ENCODE measurements around the gene FBXO42. TPM values are rescaled to one million over a fixed set of nuclear protein-coding genes. Genes with fewer than 3 reads are reported as not detected.

The FBXO42 gene
- total and polyA plus RNA-seq, 4 donors: 22.8 to 29.2 (median 27.5) TPM

DNA sequence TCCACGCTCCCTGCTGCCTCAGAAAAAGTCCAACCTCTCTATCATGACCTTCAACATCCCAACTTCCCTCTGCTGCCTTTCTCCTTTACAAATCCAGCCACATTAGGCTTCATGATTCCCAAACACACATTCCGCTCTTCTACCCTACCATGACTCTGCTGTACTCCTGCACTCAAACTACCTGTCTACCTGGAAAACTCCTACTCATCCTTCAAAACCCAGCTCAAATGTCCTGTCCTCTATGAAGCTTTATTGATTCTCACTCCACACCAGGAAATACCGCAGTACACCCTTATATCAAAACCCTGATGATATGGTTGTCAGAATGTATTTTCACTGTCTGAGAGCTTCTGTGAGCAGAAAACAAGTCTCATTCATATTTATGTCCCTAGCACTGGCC is 148.7 kb downstream of the FBXO42 start:
- no peaks in the 10 kb centered on the region for H3K9me3 ChIP-seq (ENCODE audit: control insufficient read depth, insufficient read depth, low read length)
- H3K27ac ChIP-seq (ENCODE audit: low read depth, low read length): no peak overlapping the region
- WGBS (ENCODE audit: insufficient coverage): 50% methylated on average over 2 of the region's 3 CpGs
- H3K4me1 ChIP-seq (ENCODE audit: control insufficient read depth, insufficient read depth, low read length): peaks cover 25% of the 10 kb centered on the region
- peaks cover 5% of the 10 kb centered on the region for H3K36me3 ChIP-seq (ENCODE audit: control insufficient read depth, insufficient read depth, low read length)
- H3K4me3 ChIP-seq (ENCODE audit: low read depth, low read length): no peak overlapping the region
- no peaks in the 10 kb centered on the region for H3K27me3 ChIP-seq (ENCODE audit: control insufficient read depth, insufficient read depth, low read length)
- DNase-seq (ENCODE audit: low read depth in 4 of 6, low spot score in 6 of 6): no peak

DNA sequence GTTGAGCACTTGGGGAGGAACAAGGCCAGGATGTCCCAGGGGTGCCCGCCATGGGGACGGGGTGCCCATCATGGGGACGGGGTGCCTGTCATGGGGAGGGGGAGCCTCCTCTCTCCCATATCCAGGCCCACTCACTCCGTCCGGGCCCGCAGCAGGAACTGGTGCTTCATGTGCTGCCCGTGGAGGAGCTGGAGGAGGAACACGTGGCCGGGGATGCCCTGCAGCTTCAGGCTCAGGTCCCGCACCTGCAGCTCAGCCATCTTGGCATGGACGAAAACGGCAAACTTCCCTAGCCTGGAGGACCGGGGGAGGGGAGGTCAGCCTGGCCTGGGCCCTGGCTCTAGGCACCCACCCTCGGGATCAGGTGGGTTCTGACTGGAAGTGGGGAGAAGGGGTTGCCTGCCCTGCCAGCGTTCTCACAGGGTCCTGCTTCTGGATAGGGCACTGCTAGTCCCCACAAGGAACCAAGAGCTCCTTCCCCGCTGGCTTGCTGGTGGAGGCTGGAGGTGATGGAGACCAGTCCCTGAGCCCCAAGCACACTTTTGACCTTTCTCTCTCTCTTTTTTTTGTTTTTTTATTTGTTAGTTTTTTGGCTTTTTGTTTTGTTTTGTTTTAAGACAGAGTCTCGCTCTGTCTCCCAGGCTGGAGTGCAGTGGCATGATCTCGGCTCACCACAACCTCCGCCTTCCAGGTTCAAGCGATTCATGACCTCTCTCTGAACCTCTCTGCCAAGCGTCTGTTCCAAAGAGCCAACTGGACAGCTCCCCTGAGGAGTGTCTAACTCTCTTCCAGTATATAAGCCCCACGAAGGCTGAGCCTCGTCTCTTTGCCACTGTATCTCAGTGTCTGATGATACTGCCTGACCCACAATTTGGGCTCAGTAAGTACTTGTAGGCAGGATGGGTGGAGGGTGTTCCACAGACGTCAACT is 149.7 kb downstream of the FBXO42 start:
- DNase-seq (ENCODE audit: low read depth in 4 of 6, low spot score in 6 of 6): no peak
- no peaks in the 10 kb centered on the region for H3K27me3 ChIP-seq (ENCODE audit: control insufficient read depth, insufficient read depth, low read length)
- no peaks in the 10 kb centered on the region for H3K9me3 ChIP-seq (ENCODE audit: control insufficient read depth, insufficient read depth, low read length)
- WGBS (ENCODE audit: insufficient coverage): 91% methylated on average over 16 of the region's 24 CpGs
- no peak overlapping the region for H3K27ac ChIP-seq (ENCODE audit: low read depth, low read length)
- H3K4me1 ChIP-seq (ENCODE audit: control insufficient read depth, insufficient read depth, low read length): peaks cover 15% of the 10 kb centered on the region
- peaks cover 5% of the 10 kb centered on the region for H3K36me3 ChIP-seq (ENCODE audit: control insufficient read depth, insufficient read depth, low read length)
- H3K4me3 ChIP-seq (ENCODE audit: low read depth, low read length): no peak overlapping the region

- WGBS (ENCODE audit: insufficient coverage): 71% methylated on average over 4 of the region's 4 CpGs
- peaks cover 5% of the 10 kb centered on the region for H3K36me3 ChIP-seq (ENCODE audit: control insufficient read depth, insufficient read depth, low read length)
- no peak overlapping the region for H3K27ac ChIP-seq (ENCODE audit: low read depth, low read length)
These were observed 152.6 kb downstream of the FBXO42 start for GRCh38 chr1:16199700-16200099.

GRCh38 chr1:16199157-16199501 is 153.2 kb downstream of the FBXO42 start:
- Histone ChIP-seq H3K27me3 (ENCODE audit: control insufficient read depth, insufficient read depth, low read length) (no peaks in the 10 kb centered on the region), H3K9me3 (ENCODE audit: control insufficient read depth, insufficient read depth, low read length) (peaks cover 1% of the 10 kb centered on the region), H3K4me3 (ENCODE audit: low read depth, low read length) (no peak overlapping the region), H3K36me3 (ENCODE audit: control insufficient read depth, insufficient read depth, low read length) (peaks cover 5% of the 10 kb centered on the region), H3K27ac (ENCODE audit: low read depth, low read length) (no peak overlapping the region), H3K4me1 (ENCODE audit: control insufficient read depth, insufficient read depth, low read length) (no peaks in the 10 kb centered on the region)
- DNase-seq (ENCODE audit: low read depth in 4 of 6, low spot score in 6 of 6): no peak
- 91% methylated on average over 1 of the region's 1 CpG for WGBS (ENCODE audit: insufficient coverage)

More at GRCh38 chr1:16199700-16200099, 152.6 kb downstream of the FBXO42 start:
- no peak for DNase-seq (ENCODE audit: low read depth in 4 of 6, low spot score in 6 of 6)
- Histone ChIP-seq H3K4me3 (ENCODE audit: low read depth, low read length) (no peak overlapping the region), H3K9me3 (ENCODE audit: control insufficient read depth, insufficient read depth, low read length) (peaks cover 1% of the 10 kb centered on the region), H3K4me1 (ENCODE audit: control insufficient read depth, insufficient read depth, low read length) (no peaks in the 10 kb centered on the region), H3K27me3 (ENCODE audit: control insufficient read depth, insufficient read depth, low read length) (no peaks in the 10 kb centered on the region)

DNA sequence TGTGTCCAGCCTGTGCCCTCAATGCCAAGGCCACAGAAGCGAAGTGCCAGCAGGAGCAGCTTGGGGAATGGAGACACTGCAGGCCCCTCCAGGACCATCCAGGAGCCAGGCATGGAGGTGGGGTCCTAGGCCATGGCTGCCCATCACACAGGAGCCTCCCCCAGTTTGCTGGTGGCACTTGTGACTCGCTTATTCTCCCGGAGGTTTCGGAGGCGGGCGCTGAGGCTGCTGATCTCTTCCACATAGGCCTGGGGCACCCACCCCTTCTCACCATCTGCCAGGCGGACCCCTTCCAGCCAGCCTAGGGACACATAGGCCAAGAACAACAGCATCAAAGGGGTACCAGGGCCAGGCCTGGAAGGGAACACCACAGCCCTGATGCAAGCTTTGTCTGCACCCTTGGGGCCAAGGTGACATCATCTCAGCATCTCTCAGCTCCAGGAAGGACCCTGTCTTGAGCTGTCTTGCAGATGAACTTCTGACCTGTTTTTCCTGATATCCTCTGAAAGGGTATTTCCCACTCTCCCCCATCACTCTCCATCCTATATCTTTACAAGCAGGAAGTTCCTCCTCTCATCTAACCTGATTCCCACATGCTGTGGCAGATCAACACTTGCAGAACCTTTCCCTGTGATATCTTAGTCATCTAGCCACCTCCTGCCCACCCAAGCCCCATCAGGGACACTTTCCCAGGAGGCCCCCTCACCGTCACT is 153.7 kb downstream of the FBXO42 start:
- Histone ChIP-seq H3K27ac (ENCODE audit: low read depth, low read length) (no peak overlapping the region), H3K4me3 (ENCODE audit: low read depth, low read length) (no peak overlapping the region), H3K27me3 (ENCODE audit: control insufficient read depth, insufficient read depth, low read length) (no peaks in the 10 kb centered on the region), H3K9me3 (ENCODE audit: control insufficient read depth, insufficient read depth, low read length) (peaks cover 1% of the 10 kb centered on the region), H3K4me1 (ENCODE audit: control insufficient read depth, insufficient read depth, low read length) (no peaks in the 10 kb centered on the region), H3K36me3 (ENCODE audit: control insufficient read depth, insufficient read depth, low read length) (peaks cover 5% of the 10 kb centered on the region)
- 95% methylated on average over 8 of the region's 8 CpGs for WGBS (ENCODE audit: insufficient coverage)
- no peak for DNase-seq (ENCODE audit: low read depth in 4 of 6, low spot score in 6 of 6)

GRCh38 chr1:16196874-16197273 is 155.4 kb downstream of the FBXO42 start:
- WGBS (ENCODE audit: insufficient coverage): no CpG with 5 or more reads among the region's 3 CpGs
- H3K4me3 ChIP-seq (ENCODE audit: low read depth, low read length): no peak overlapping the region
- H3K27ac ChIP-seq (ENCODE audit: low read depth, low read length): no peak overlapping the region
- H3K9me3 ChIP-seq (ENCODE audit: control insufficient read depth, insufficient read depth, low read length): peaks cover 1% of the 10 kb centered on the region
- no peaks in the 10 kb centered on the region for H3K27me3 ChIP-seq (ENCODE audit: control insufficient read depth, insufficient read depth, low read length)
- peaks cover 4% of the 10 kb centered on the region for H3K4me1 ChIP-seq (ENCODE audit: control insufficient read depth, insufficient read depth, low read length)
- H3K36me3 ChIP-seq (ENCODE audit: control insufficient read depth, insufficient read depth, low read length): no peaks in the 10 kb centered on the region
- no peak for DNase-seq (ENCODE audit: low read depth in 4 of 6, low spot score in 6 of 6)

Small RNA genes within 50 kb of the gene (small RNA-seq; reads per million reads assigned to genes)
- not detected for gene MT1XP1 (ENCODE audit: low replicate concordance)

Other genes with a start within 250 kb of the FBXO42 start
- 1 to 10 TPM; 4.4 to 5.0 TPM for gene EPHA2, start 196.4 kb downstream of the FBXO42 start, total RNA-seq
- gene EPHA2, start 196.4 kb downstream of the FBXO42 start, polyA plus RNA-seq (ENCODE audit: insufficient read length in 2 of 2): 1 to 10 TPM; 2.4 to 3.7 TPM
- gene ARHGEF19, start 139.8 kb downstream of the FBXO42 start, total RNA-seq: 1 to 10 TPM; 1.6 to 2.8 TPM
- 1 to 10 TPM; 2.3 to 5.1 TPM for gene ARHGEF19, start 139.8 kb downstream of the FBXO42 start, polyA plus RNA-seq (ENCODE audit: insufficient read length in 2 of 2)
- gene CPLANE2, start 115.3 kb downstream of the FBXO42 start, total RNA-seq: 10 to 100 TPM; 12.1 to 13.3 TPM
- 10 to 100 TPM; 12.2 to 14.3 TPM for gene CPLANE2, start 115.3 kb downstream of the FBXO42 start, polyA plus RNA-seq (ENCODE audit: insufficient read length in 2 of 2)
- 10 to 100 TPM; 13.1 to 67.3 TPM for gene SZRD1, start 14.8 kb upstream of the FBXO42 start, total RNA-seq
- gene SZRD1, start 14.8 kb upstream of the FBXO42 start, polyA plus RNA-seq (ENCODE audit: insufficient read length in 2 of 2): 10 to 100 TPM; 70.8 to 77.5 TPM
- under 1 TPM in 1 of 2 donors, not detected in 1; 0.17 TPM for gene SPATA21, start 84.9 kb upstream of the FBXO42 start, total RNA-seq
- gene SPATA21, start 84.9 kb upstream of the FBXO42 start, polyA plus RNA-seq (ENCODE audit: insufficient read length in 2 of 2): under 1 TPM in 1 of 2 donors, not detected in 1; 0.59 TPM
- gene NECAP2, start 88.2 kb upstream of the FBXO42 start, total RNA-seq: 10 to 100 TPM; 45.3 to 96.6 TPM
- gene NECAP2, start 88.2 kb upstream of the FBXO42 start, polyA plus RNA-seq (ENCODE audit: insufficient read length in 2 of 2): 10 to 100 TPM; 56.3 to 61.5 TPM
- gene RNU1-1, start 161.8 kb upstream of the FBXO42 start, total RNA-seq: over 10,000 TPM in 1 of 2 donors, 1,000 to 10,000 TPM in 1; 4,182 to 29,651 TPM
- 1 to 10 TPM in 1 of 2 donors, not detected in 1; 1.2 TPM for gene RNU1-1, start 161.8 kb upstream of the FBXO42 start, polyA plus RNA-seq (ENCODE audit: insufficient read length in 2 of 2)

Measured in spinal cord (tissue), 10 donors.